K562 (cell line): ENCODE data around the gene TLR6. TPM values are rescaled to one million over a fixed set of nuclear protein-coding genes. Genes with fewer than 3 reads are reported as not detected.

Experiments used
- GATA2 ChIP-seq: sonication (generic); formaldehyde crosslinking; IDR thresholded peaks from 2 replicates; pipeline ENCODE4 v1.4.0; 2020; ENCODE audit warnings: mild to moderate bottlenecking, missing genetic modification reagents
- GTF2F1 ChIP-seq: IDR thresholded peaks from 2 replicates; pipeline ENCODE4 v1.6.1; 2011; ENCODE audit warnings: low read depth, low read length, improper control_type of control experiment
- NEUROD1 ChIP-seq: fragments of 150-350 bp; IDR thresholded peaks from 2 replicates; pipeline ENCODE4 v1.6.1; 2014; ENCODE audit warnings: borderline replicate concordance, low read length, low read depth; ENCODE audit not compliant: partially characterized antibody
- NRF1 ChIP-seq, 2 experiments: fragments of 450-650 bp; IDR thresholded peaks in 1 of 2; conservative IDR thresholded peaks in 1 of 2; 2 replicates each; pipeline ENCODE4 v1.6.1; 2014; ENCODE audit warnings: mild to moderate bottlenecking in 2 of 2
- TAF15 ChIP-seq: fragments of 200-400 bp; formaldehyde crosslinking; IDR thresholded peaks from 2 replicates; pipeline ENCODE4 v1.6.1; 2017; ENCODE audit warnings: mild to moderate bottlenecking, low read depth, low read length, moderate library complexity
- ZNF57 ChIP-seq: fragments of 450-650 bp; formaldehyde crosslinking; IDR thresholded peaks from 2 replicates; pipeline ENCODE4 v1.4.0; 2020; ENCODE audit warnings: mild to moderate bottlenecking, moderate library complexity
- ZNF764 ChIP-seq: fragments of 250-450 bp; sonication (Bioruptor Pico); IDR thresholded peaks from 2 replicates; pipeline ENCODE4 v1.4.0; 2020; ENCODE audit warnings: low read depth, mild to moderate bottlenecking, moderate library complexity
- ZNF77 ChIP-seq: fragments of 250-450 bp; sonication (Bioruptor Pico); IDR thresholded peaks from 2 replicates; pipeline ENCODE4 v1.5.0; 2020
- polyA plus RNA-seq, 8 experiments: library from polyadenylated mRNA; depleted of rRNA in 4 of 8; stranded (reverse) in 5 of 8; unstranded in 3 of 8; fragments of >200 nt; fragmentation: Nextera tagmentation in 2 of 8; fragmentation: Illumina TruSeq in 1 of 8; extraction: Ambion mirVana in 2 of 8; extraction: Trizol in 1 of 8; gene quantifications; 2 replicates each; pipeline versions ENCODE4 v1.2.1 to v1.2.3, GENCODE V29; 2011 to 2014; ENCODE audit warnings: inconsistent platforms in 1 of 8, missing spikeins in 1 of 8
- total RNA-seq, 7 experiments: library from RNA; depleted of rRNA in 6 of 7; stranded (reverse); fragments of >200 nt in 6 of 7; fragmentation: Illumina TruSeq in 2 of 7; extraction: Trizol in 2 of 7; gene quantifications; 2 replicates each; pipeline versions ENCODE4 v1.2.1 to v1.2.3, GENCODE V29; 2011 to 2021; ENCODE audit warnings: low replicate concordance in 1 of 7
- TF ChIP-seq, protein P1 (sequence below): fragments of 450-650 bp; IDR thresholded peaks from 2 replicates; pipeline ENCODE4 v1.6.1; 2016; ENCODE audit warnings: mild to moderate bottlenecking, moderate library complexity
- TF ChIP-seq, protein P2 (sequence below): fragments of 250-450 bp; sonication (Bioruptor Pico); IDR thresholded peaks from 2 replicates; pipeline ENCODE4 v1.5.0; 2021; ENCODE audit warnings: mild to moderate bottlenecking, borderline replicate concordance
- TF ChIP-seq, protein P3 (sequence below): IDR thresholded peaks from 3 replicates; pipeline ENCODE4 v1.6.1; 2011; ENCODE audit warnings: borderline replicate concordance, mild to moderate bottlenecking, moderate library complexity; ENCODE audit not compliant: insufficient read length; ENCODE audit errors: extremely low read depth

TLR6 gene
- total and polyA plus RNA-seq, 9 of the 15 experiments (the other 6 are each of a cell fraction or from before 2014, with no cell fraction given), result 0.08 to 1.9 (median 0.91) TPM

DNA sequence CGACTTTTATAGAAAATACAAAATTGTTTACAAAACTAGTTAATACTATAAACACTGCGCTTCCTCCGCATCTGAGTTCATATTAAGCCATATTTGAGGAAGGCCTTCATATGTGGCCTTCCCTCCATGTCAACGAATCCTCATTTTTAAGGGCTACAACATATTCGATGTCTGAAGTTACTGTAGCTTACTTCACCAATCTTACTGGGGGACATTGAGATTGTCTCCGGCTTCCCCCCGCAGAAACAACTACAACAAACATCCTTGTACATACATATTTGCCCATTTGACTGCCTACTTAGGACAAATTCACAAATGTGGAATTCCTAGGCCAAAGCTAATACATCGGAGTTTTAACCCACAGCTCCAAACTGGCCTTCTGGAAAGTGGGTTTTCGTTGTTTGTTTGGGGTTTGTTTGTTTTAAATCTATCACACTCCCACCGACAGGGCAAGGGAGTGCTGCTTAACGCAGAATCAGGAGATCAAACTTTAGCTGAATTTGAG is 10.4 kb upstream of the TLR6 start (continued):
- TF ChIP-seq, protein P1, sequence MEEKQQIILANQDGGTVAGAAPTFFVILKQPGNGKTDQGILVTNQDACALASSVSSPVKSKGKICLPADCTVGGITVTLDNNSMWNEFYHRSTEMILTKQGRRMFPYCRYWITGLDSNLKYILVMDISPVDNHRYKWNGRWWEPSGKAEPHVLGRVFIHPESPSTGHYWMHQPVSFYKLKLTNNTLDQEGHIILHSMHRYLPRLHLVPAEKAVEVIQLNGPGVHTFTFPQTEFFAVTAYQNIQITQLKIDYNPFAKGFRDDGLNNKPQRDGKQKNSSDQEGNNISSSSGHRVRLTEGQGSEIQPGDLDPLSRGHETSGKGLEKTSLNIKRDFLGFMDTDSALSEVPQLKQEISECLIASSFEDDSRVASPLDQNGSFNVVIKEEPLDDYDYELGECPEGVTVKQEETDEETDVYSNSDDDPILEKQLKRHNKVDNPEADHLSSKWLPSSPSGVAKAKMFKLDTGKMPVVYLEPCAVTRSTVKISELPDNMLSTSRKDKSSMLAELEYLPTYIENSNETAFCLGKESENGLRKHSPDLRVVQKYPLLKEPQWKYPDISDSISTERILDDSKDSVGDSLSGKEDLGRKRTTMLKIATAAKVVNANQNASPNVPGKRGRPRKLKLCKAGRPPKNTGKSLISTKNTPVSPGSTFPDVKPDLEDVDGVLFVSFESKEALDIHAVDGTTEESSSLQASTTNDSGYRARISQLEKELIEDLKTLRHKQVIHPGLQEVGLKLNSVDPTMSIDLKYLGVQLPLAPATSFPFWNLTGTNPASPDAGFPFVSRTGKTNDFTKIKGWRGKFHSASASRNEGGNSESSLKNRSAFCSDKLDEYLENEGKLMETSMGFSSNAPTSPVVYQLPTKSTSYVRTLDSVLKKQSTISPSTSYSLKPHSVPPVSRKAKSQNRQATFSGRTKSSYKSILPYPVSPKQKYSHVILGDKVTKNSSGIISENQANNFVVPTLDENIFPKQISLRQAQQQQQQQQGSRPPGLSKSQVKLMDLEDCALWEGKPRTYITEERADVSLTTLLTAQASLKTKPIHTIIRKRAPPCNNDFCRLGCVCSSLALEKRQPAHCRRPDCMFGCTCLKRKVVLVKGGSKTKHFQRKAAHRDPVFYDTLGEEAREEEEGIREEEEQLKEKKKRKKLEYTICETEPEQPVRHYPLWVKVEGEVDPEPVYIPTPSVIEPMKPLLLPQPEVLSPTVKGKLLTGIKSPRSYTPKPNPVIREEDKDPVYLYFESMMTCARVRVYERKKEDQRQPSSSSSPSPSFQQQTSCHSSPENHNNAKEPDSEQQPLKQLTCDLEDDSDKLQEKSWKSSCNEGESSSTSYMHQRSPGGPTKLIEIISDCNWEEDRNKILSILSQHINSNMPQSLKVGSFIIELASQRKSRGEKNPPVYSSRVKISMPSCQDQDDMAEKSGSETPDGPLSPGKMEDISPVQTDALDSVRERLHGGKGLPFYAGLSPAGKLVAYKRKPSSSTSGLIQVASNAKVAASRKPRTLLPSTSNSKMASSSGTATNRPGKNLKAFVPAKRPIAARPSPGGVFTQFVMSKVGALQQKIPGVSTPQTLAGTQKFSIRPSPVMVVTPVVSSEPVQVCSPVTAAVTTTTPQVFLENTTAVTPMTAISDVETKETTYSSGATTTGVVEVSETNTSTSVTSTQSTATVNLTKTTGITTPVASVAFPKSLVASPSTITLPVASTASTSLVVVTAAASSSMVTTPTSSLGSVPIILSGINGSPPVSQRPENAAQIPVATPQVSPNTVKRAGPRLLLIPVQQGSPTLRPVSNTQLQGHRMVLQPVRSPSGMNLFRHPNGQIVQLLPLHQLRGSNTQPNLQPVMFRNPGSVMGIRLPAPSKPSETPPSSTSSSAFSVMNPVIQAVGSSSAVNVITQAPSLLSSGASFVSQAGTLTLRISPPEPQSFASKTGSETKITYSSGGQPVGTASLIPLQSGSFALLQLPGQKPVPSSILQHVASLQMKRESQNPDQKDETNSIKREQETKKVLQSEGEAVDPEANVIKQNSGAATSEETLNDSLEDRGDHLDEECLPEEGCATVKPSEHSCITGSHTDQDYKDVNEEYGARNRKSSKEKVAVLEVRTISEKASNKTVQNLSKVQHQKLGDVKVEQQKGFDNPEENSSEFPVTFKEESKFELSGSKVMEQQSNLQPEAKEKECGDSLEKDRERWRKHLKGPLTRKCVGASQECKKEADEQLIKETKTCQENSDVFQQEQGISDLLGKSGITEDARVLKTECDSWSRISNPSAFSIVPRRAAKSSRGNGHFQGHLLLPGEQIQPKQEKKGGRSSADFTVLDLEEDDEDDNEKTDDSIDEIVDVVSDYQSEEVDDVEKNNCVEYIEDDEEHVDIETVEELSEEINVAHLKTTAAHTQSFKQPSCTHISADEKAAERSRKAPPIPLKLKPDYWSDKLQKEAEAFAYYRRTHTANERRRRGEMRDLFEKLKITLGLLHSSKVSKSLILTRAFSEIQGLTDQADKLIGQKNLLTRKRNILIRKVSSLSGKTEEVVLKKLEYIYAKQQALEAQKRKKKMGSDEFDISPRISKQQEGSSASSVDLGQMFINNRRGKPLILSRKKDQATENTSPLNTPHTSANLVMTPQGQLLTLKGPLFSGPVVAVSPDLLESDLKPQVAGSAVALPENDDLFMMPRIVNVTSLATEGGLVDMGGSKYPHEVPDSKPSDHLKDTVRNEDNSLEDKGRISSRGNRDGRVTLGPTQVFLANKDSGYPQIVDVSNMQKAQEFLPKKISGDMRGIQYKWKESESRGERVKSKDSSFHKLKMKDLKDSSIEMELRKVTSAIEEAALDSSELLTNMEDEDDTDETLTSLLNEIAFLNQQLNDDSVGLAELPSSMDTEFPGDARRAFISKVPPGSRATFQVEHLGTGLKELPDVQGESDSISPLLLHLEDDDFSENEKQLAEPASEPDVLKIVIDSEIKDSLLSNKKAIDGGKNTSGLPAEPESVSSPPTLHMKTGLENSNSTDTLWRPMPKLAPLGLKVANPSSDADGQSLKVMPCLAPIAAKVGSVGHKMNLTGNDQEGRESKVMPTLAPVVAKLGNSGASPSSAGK, result no peak
- TF ChIP-seq GTF2F1 (no peak), GATA2 (CRISPR knock-in tag) (no peak), TAF15 (no peak), ZNF57 (CRISPR knock-in tag) (no peak), ZNF764 (CRISPR knock-in tag) (no peak), ZNF77 (CRISPR knock-in tag) (no peak), NEUROD1 (peak; percentile 1), NRF1 (conservative IDR thresholded peaks at IDR 0.05 in 1 of 2, IDR thresholded peaks at IDR 0.05 in 1 of 2) (peak in 1 of 2 experiments; percentile 32; a peak in 1 of 4 replicates)
- TF ChIP-seq, protein P2, sequence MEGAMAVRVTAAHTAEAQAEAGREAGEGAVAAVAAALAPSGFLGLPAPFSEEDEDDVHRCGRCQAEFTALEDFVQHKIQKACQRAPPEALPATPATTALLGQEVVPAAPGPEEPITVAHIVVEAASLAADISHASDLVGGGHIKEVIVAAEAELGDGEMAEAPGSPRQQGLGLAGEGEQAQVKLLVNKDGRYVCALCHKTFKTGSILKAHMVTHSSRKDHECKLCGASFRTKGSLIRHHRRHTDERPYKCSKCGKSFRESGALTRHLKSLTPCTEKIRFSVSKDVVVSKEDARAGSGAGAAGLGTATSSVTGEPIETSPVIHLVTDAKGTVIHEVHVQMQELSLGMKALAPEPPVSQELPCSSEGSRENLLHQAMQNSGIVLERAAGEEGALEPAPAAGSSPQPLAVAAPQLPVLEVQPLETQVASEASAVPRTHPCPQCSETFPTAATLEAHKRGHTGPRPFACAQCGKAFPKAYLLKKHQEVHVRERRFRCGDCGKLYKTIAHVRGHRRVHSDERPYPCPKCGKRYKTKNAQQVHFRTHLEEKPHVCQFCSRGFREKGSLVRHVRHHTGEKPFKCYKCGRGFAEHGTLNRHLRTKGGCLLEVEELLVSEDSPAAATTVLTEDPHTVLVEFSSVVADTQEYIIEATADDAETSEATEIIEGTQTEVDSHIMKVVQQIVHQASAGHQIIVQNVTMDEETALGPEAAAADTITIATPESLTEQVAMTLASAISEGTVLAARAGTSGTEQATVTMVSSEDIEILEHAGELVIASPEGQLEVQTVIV (CRISPR knock-in tag), result no peak
- TF ChIP-seq, protein P3, sequence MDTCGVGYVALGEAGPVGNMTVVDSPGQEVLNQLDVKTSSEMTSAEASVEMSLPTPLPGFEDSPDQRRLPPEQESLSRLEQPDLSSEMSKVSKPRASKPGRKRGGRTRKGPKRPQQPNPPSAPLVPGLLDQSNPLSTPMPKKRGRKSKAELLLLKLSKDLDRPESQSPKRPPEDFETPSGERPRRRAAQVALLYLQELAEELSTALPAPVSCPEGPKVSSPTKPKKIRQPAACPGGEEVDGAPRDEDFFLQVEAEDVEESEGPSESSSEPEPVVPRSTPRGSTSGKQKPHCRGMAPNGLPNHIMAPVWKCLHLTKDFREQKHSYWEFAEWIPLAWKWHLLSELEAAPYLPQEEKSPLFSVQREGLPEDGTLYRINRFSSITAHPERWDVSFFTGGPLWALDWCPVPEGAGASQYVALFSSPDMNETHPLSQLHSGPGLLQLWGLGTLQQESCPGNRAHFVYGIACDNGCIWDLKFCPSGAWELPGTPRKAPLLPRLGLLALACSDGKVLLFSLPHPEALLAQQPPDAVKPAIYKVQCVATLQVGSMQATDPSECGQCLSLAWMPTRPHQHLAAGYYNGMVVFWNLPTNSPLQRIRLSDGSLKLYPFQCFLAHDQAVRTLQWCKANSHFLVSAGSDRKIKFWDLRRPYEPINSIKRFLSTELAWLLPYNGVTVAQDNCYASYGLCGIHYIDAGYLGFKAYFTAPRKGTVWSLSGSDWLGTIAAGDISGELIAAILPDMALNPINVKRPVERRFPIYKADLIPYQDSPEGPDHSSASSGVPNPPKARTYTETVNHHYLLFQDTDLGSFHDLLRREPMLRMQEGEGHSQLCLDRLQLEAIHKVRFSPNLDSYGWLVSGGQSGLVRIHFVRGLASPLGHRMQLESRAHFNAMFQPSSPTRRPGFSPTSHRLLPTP, result no peak
